Measurements from ENCODE around the gene INSM2.

INSM2 gene

DNA sequence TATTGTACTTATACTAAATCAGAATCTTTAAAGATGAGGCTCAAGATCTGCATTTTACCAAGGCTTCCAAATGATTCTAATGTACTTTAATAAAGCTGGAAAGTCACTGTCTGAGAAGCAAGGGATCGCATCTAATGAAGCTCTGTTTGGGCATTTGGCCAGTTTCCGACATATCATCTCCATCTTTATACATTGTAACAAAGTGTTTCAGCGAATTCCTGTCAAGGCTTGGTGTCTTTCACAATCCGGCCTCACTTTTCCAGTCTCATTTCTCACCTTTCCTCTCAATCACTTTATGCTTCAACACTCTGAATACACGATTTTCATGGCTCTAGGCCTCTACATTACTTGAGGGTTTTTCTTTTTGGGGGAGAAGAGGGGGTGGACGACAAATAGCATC is 27.5 kb upstream of the INSM2 start:
- no peak for DNase-seq (ENCODE audit: low read depth)
- no peak overlapping the region for H3K4me3 ChIP-seq (ENCODE audit: low read depth, low read length)
- TF ChIP-seq, protein P1, sequence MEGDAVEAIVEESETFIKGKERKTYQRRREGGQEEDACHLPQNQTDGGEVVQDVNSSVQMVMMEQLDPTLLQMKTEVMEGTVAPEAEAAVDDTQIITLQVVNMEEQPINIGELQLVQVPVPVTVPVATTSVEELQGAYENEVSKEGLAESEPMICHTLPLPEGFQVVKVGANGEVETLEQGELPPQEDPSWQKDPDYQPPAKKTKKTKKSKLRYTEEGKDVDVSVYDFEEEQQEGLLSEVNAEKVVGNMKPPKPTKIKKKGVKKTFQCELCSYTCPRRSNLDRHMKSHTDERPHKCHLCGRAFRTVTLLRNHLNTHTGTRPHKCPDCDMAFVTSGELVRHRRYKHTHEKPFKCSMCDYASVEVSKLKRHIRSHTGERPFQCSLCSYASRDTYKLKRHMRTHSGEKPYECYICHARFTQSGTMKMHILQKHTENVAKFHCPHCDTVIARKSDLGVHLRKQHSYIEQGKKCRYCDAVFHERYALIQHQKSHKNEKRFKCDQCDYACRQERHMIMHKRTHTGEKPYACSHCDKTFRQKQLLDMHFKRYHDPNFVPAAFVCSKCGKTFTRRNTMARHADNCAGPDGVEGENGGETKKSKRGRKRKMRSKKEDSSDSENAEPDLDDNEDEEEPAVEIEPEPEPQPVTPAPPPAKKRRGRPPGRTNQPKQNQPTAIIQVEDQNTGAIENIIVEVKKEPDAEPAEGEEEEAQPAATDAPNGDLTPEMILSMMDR (IDR thresholded peaks at IDR 0.05; ENCODE audit: low read depth, low read length, missing control alignments): no peak

DNA sequence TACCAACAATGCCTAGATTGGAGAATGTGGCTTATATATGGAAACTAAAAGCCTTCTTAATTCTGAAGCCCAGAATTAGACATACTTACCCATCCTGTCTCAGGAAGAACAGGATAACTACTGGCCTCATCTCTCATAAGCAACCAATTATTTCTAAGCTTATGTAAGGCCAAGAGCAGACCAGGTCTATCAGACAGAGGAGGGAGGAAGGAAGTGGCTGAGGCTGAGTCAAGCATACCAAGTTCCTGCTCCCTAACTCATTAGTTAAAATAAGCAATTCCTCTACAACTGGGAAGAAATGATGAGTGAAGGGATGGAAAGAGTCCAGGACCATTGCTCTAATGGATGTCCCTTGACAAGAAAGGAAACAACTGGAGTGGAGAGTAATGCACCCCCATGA is 27.0 kb upstream of the INSM2 start:
- TF ChIP-seq, protein P1 (IDR thresholded peaks at IDR 0.05; ENCODE audit: low read depth, low read length, missing control alignments): no peak
- H3K4me3 ChIP-seq (ENCODE audit: low read depth, low read length): no peak overlapping the region
- no peak for DNase-seq (ENCODE audit: low read depth)

DNA sequence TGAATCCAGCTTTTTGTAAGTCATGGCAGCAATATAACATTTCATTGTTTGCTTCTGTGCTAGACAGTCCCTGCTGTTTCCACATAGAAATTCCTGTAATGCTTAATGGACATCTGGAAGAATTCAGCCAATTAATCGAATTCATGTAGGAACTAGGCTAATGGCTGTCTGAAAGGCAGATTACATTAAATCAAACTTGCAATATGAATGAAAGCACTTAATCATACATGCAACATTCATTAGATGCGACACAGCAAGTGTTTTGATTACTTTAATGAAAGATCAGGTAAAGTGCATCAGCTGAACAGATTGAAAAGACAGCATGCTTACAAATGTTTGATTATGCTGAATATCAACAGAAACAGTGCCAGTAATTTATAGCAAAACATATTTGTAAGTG is 24.1 kb upstream of the INSM2 start:
- DNase-seq (ENCODE audit: low read depth): no peak

DNA sequence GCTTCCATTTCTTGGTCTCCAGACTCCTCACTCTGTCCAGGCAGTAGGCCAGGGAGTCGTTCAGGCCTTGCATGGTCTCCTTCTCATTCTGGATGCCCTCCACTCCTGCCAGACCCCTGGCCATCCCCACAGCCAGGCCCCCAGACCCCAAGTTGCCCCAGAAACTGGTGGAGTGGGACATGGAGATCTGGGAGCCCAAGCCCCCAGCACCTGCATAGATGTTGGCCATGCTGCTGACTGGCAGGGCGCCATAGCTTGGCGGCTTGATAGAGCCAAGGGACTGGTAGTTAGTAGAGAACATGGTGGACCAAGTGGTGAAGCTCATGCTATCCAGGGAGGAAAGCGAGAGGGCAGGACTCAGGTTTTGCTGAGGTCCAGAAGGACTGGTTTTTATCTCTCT is 21.2 kb upstream of the INSM2 start:
- H3K4me3 ChIP-seq (ENCODE audit: low read depth, low read length): no peak overlapping the region
- no peak for DNase-seq (ENCODE audit: low read depth)
- TF ChIP-seq, protein P1 (IDR thresholded peaks at IDR 0.05; ENCODE audit: low read depth, low read length, missing control alignments): no peak

More for the DNA sequence above, 24.1 kb upstream of the INSM2 start:
- TF ChIP-seq, protein P1 (IDR thresholded peaks at IDR 0.05; ENCODE audit: low read depth, low read length, missing control alignments): no peak
- no peak overlapping the region for H3K4me3 ChIP-seq (ENCODE audit: low read depth, low read length)

DNA sequence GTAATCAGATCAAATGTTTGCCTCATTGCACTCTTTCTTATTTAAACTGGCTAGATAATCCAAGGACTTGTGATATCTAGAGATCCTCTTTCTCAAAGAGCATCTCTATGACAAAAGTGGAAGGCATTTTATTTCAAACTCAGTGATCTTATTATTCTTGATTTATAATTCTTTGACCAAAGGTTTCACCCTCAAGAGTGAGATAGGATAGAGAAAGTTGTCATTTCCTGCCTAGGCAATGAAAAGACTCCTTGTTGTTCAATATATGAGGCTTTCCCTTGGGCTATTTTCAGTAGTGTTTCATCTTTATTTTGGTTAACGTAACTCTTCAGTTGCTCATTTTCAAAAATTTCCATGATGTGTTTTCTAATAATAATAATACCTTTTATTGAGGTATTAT is 18.0 kb upstream of the INSM2 start:
- TF ChIP-seq, protein P1 (IDR thresholded peaks at IDR 0.05; ENCODE audit: low read depth, low read length, missing control alignments): no peak
- H3K4me3 ChIP-seq (ENCODE audit: low read depth, low read length): no peak overlapping the region
- no peak for DNase-seq (ENCODE audit: low read depth)

DNA sequence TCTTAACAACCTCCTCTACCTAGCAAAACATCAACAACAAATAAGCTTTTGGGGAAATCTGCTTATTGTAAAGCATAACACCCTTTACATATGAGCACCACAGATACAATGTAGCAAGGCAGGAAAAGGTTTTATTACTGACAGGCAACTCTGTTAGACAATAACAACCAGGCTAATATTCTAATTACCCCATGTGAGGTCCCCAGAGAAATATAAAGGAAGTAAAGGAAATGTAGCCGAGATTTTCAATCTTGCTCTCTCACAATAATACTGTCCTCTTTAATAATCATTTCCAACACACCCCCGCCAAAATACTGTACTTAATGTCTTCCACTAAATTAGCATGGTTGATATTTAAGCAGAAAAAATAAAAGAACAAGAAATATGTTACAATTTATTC is 14.0 kb upstream of the INSM2 start:
- no peak for DNase-seq (ENCODE audit: low read depth)
- no peak overlapping the region for H3K4me3 ChIP-seq (ENCODE audit: low read depth, low read length)
- TF ChIP-seq, protein P1 (IDR thresholded peaks at IDR 0.05; ENCODE audit: low read depth, low read length, missing control alignments): no peak

DNA sequence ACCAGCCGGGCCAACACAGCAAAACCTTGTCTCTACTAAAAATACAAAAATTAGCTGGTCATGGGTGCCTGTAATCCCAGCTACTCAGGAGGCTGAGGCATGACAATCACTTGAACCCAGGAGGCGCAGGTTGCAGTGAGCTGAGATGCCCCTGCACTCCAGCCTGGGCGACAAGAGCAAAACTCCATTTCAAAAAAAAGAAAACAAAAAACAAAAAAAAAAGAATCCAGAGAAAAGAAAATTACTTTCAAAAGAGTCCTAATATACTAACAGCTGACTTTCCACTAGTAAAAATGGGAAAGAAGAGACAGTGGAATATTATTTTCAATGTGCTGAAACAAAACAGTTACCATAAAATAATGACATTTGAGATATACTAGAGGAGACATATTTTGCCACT is 8.3 kb upstream of the INSM2 start:
- no peak overlapping the region for H3K4me3 ChIP-seq (ENCODE audit: low read depth, low read length)
- DNase-seq (ENCODE audit: low read depth): no peak
- TF ChIP-seq, protein P1 (IDR thresholded peaks at IDR 0.05; ENCODE audit: low read depth, low read length, missing control alignments): no peak
